ENCODE measurements around the gene KLRF2. TPM values are rescaled to one million over a fixed set of nuclear protein-coding genes. Genes with fewer than 3 reads are reported as not detected.

The KLRF2 gene
- polyA plus RNA-seq, 1 of the 3 experiments (the other 2 are of a cell fraction), result not detected

GRCh38 chr12:9858135-9858534 lies 23.2 kb upstream of the KLRF2 start:
- no peak overlapping the region for H2AFZ ChIP-seq (ENCODE audit: low read depth)
- H3K9me3 ChIP-seq, result no peaks in the 10 kb centered on the region
- no peaks in the 10 kb centered on the region for H3K27me3 ChIP-seq (ENCODE audit: insufficient read depth)
- H4K20me1 ChIP-seq (ENCODE audit: insufficient read depth), result no peaks in the 10 kb centered on the region
- ChIA-PET CTCF (interaction anchor here (1.4 kb wide), 1 partner anchor 17 kb away, joined by 3 read pairs; no protein-coding TSS in a partner anchor), POLR2A (no interaction called here)
- TF ChIP-seq ELF1 (IDR thresholded peaks at IDR 0.05) (no peak), NRF1 (IDR thresholded peaks at IDR 0.05; ENCODE audit: low read depth, low read length) (no peak), MXI1 (IDR thresholded peaks at IDR 0.05; ENCODE audit: low read depth, low read length) (no peak), GATA2 (CRISPR knock-in tag; IDR thresholded peaks at IDR 0.05) (no peak), SIN3A (IDR thresholded peaks at IDR 0.05; ENCODE audit: borderline replicate concordance, low read depth, low read length) (no peak)
- TF ChIP-seq, protein P1, sequence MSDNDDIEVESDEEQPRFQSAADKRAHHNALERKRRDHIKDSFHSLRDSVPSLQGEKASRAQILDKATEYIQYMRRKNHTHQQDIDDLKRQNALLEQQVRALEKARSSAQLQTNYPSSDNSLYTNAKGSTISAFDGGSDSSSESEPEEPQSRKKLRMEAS (IDR thresholded peaks at IDR 0.05; ENCODE audit: low read depth), result no peak
- H3K79me2 ChIP-seq (ENCODE audit: insufficient read depth), result no peaks in the 10 kb centered on the region
- no peak overlapping the region for H3K4me2 ChIP-seq
- H3K9me2 ChIP-seq, result no peaks in the 10 kb centered on the region
- DNase-seq, result no peak
- no peak overlapping the region for H3K4me3 ChIP-seq (ENCODE audit: low read depth in 2 of 2, low read length in 1 of 2)
- no peaks in the 10 kb centered on the region for H3K4me1 ChIP-seq (ENCODE audit: control insufficient read depth in 1 of 2, insufficient read depth in 2 of 2, low read depth in 1 of 2, low read length in 1 of 2)
- H3F3A ChIP-seq (replicated peaks; ENCODE audit: insufficient read depth), result no peaks in the 10 kb centered on the region
- no peak overlapping the region for H3K9ac ChIP-seq
- H3K27ac ChIP-seq (ENCODE audit: low read depth in 2 of 2, low read length in 1 of 2), result no peak overlapping the region
- no peaks in the 10 kb centered on the region for H3K36me3 ChIP-seq (replicated peaks in 1 of 2; ENCODE audit: control insufficient read depth in 1 of 2, insufficient read depth in 2 of 2, low read length in 1 of 2)

GRCh38 chr12:9864913-9865675 lies 16.2 kb upstream of the KLRF2 start:
- Histone ChIP-seq H3K9me3 (no peaks in the 10 kb centered on the region), H4K20me1 (ENCODE audit: insufficient read depth) (no peaks in the 10 kb centered on the region), H3K9ac (no peak overlapping the region), H3K36me3 (replicated peaks in 1 of 2; ENCODE audit: control insufficient read depth in 1 of 2, insufficient read depth in 2 of 2, low read length in 1 of 2) (no peaks in the 10 kb centered on the region), H3K79me2 (ENCODE audit: insufficient read depth) (no peaks in the 10 kb centered on the region), H3F3A (replicated peaks; ENCODE audit: insufficient read depth) (no peaks in the 10 kb centered on the region), H3K9me2 (no peaks in the 10 kb centered on the region), H3K4me1 (ENCODE audit: control insufficient read depth in 1 of 2, insufficient read depth in 2 of 2, low read depth in 1 of 2, low read length in 1 of 2) (no peaks in the 10 kb centered on the region), H3K27me3 (ENCODE audit: insufficient read depth) (no peaks in the 10 kb centered on the region), H2AFZ (ENCODE audit: low read depth) (no peak overlapping the region), H3K4me3 (ENCODE audit: low read depth in 2 of 2, low read length in 1 of 2) (no peak overlapping the region), H3K4me2 (no peak overlapping the region), H3K27ac (ENCODE audit: low read depth in 2 of 2, low read length in 1 of 2) (no peak overlapping the region)
- WGBS (ENCODE audit: low lambda C conversion rate), result 11% methylated on average over 4 of the region's 4 CpGs
- TF ChIP-seq, protein P2, sequence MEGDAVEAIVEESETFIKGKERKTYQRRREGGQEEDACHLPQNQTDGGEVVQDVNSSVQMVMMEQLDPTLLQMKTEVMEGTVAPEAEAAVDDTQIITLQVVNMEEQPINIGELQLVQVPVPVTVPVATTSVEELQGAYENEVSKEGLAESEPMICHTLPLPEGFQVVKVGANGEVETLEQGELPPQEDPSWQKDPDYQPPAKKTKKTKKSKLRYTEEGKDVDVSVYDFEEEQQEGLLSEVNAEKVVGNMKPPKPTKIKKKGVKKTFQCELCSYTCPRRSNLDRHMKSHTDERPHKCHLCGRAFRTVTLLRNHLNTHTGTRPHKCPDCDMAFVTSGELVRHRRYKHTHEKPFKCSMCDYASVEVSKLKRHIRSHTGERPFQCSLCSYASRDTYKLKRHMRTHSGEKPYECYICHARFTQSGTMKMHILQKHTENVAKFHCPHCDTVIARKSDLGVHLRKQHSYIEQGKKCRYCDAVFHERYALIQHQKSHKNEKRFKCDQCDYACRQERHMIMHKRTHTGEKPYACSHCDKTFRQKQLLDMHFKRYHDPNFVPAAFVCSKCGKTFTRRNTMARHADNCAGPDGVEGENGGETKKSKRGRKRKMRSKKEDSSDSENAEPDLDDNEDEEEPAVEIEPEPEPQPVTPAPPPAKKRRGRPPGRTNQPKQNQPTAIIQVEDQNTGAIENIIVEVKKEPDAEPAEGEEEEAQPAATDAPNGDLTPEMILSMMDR (IDR thresholded peaks at IDR 0.05), result no peak
- no peak for TF ChIP-seq FOSL2 (IDR thresholded peaks at IDR 0.05; ENCODE audit: borderline replicate concordance, low read depth)
- no peak for TF ChIP-seq CHD2 (IDR thresholded peaks at IDR 0.05; ENCODE audit: low read length, partially characterized antibody)
- TF ChIP-seq GATA2 (CRISPR knock-in tag; IDR thresholded peaks at IDR 0.05), result no peak
- TF ChIP-seq TAF1 (IDR thresholded peaks at IDR 0.05; ENCODE audit: borderline replicate concordance, low read depth, low read length), result no peak
- TF ChIP-seq EZH2phosphoT487 (IDR thresholded peaks at IDR 0.05; ENCODE audit: borderline replicate concordance, low read depth), result no peak
- no peak for TF ChIP-seq RCOR1 (IDR thresholded peaks at IDR 0.05; ENCODE audit: low read length)
- TF ChIP-seq GABPA (IDR thresholded peaks at IDR 0.05; ENCODE audit: low read depth), result no peak
- TF ChIP-seq YY1 (IDR thresholded peaks at IDR 0.05; ENCODE audit: low read depth), result no peak
- TF ChIP-seq SIN3A (IDR thresholded peaks at IDR 0.05; ENCODE audit: borderline replicate concordance, low read depth, low read length), result no peak
- TF ChIP-seq EP300 (IDR thresholded peaks at IDR 0.05; ENCODE audit: borderline replicate concordance in 1 of 2, low read depth in 1 of 2, low read length in 1 of 2), result no peak
- TF ChIP-seq REST (IDR thresholded peaks at IDR 0.05; ENCODE audit: low read depth, low read length), result no peak
- no peak for TF ChIP-seq FOXJ3 (CRISPR knock-in tag; IDR thresholded peaks at IDR 0.05)
- no peak for TF ChIP-seq NFIC (IDR thresholded peaks at IDR 0.05; ENCODE audit: borderline replicate concordance)
- TF ChIP-seq SMC3 (IDR thresholded peaks at IDR 0.05; ENCODE audit: low read depth, low read length), result no peak
- no peak for TF ChIP-seq TEAD4 (IDR thresholded peaks at IDR 0.05; ENCODE audit: borderline replicate concordance, insufficient read depth)
- TF ChIP-seq POLR2AphosphoS5 (IDR thresholded peaks at IDR 0.05; ENCODE audit: low read depth, low read length), result no peak
- no peak for TF ChIP-seq RAD21 (IDR thresholded peaks at IDR 0.05; ENCODE audit: low read length)
- no peak for TF ChIP-seq FOXM1 (IDR thresholded peaks at IDR 0.05; ENCODE audit: low read depth)
- POLR2A ChIA-PET, result no interaction called here
- CTCF ChIA-PET, result no interaction called here
- no peak for DNase-seq

All from SK-N-SH (cell line).